Activated naive CD8-positive, alpha-beta T cell treated with anti-CD3 and anti-CD28 coated beads for 36 hours (primary cell): ENCODE data around the gene PSMD12. TPM values are rescaled to one million over a fixed set of nuclear protein-coding genes. Genes with fewer than 3 reads are reported as not detected.
"Not testable (repeated sequence)": the region's sequence is repeated elsewhere in the genome, so short reads cannot be mapped to it uniquely, and the experiment has no call there.

Source experiments
- DNase-seq: peaks from one replicate; pipeline ENCODE4 v3.0.0; 2021
- H3K27ac Mint-ChIP-seq: one replicate; pipeline ENCODE4 v1.8.0; 2022; ENCODE audit warnings: mild to moderate bottlenecking, moderate library complexity, mixed read lengths
- H3K27me3 Mint-ChIP-seq: one replicate; pipeline ENCODE4 v1.8.0; 2022; ENCODE audit warnings: mild to moderate bottlenecking, mixed read lengths
- H3K36me3 Mint-ChIP-seq: one replicate; pipeline ENCODE4 v1.8.0; 2021; ENCODE audit warnings: mild to moderate bottlenecking, mixed read lengths
- H3K4me1 Mint-ChIP-seq: one replicate; pipeline ENCODE4 v1.8.0; 2021; ENCODE audit warnings: mixed read lengths
- H3K4me3 Mint-ChIP-seq: one replicate; pipeline ENCODE4 v1.8.0; 2022; ENCODE audit warnings: mild to moderate bottlenecking, moderate library complexity, mixed read lengths
- H3K9me3 Mint-ChIP-seq: one replicate; pipeline ENCODE4 v1.8.0; 2022; ENCODE audit warnings: mixed read lengths
- total RNA-seq, 2 experiments: library from RNA; stranded (reverse); gene quantifications; one replicate each; pipeline ENCODE4 v1.2.3, GENCODE V29; 2021

The PSMD12 gene
- total RNA-seq, 2 experiments from 2014 or later: 105 to 110 TPM

DNA sequence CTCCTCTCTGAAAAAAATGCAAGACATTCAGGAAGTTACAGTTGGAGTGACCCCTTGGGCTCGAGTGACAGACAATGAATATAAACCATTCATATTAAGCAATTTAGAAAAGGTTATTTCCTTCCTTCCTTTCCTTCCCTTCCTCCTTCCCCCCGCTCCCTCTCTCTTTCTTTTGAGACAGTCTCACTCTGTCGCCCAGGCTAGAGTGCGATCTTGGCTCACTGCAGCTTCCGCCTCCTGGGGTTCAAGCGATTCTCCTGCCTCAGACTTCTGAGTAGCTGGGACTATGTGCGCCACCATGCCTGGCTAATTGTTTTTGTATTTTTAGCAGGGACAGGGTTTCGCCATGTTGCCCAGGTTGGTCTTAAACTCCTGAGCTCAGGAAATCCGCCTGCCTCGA is 13.2 kb downstream of the PSMD12 start:
- H3K27ac Mint-ChIP-seq: no peak overlapping the region
- no peak for DNase-seq
- H3K4me1 Mint-ChIP-seq: peaks cover 13% of the 10 kb centered on the region
- no peaks in the 10 kb centered on the region for H3K9me3 Mint-ChIP-seq
- no peaks in the 10 kb centered on the region for H3K27me3 Mint-ChIP-seq
- peaks cover 45% of the 10 kb centered on the region for H3K36me3 Mint-ChIP-seq
- H3K4me3 Mint-ChIP-seq: no peak overlapping the region

- H3K4me3 Mint-ChIP-seq: no peak overlapping the region
- no peaks in the 10 kb centered on the region for H3K9me3 Mint-ChIP-seq
- peaks cover 36% of the 10 kb centered on the region for H3K36me3 Mint-ChIP-seq
- H3K4me1 Mint-ChIP-seq: peaks cover 2% of the 10 kb centered on the region
- no peaks in the 10 kb centered on the region for H3K27me3 Mint-ChIP-seq
- DNase-seq: no peak
- H3K27ac Mint-ChIP-seq: no peak overlapping the region
Measured at GRCh38 chr17:67349420-67349819, 17.0 kb downstream of the PSMD12 start.

DNA sequence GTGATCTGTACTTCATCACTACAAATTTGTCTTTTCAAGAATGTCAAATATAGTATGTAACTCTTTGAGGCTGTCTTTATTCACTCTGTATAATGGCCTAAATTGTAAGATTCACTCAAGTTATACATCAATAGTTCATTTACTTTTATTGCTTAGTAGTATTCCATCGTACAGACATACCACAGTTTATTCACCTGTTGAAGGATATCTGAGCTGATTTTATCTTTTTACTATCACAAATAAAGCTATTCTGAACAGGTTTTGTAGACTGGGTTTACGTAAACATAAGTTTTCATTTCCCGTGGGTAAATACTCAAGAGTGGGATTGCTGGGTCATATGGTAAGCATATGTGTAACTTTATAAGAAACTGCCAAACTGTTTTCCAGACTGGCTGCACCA is 18.6 kb downstream of the PSMD12 start:
- no peak for DNase-seq
- H3K4me3 Mint-ChIP-seq: no peak overlapping the region
- H3K36me3 Mint-ChIP-seq: peaks cover 30% of the 10 kb centered on the region
- H3K4me1 Mint-ChIP-seq: peaks cover 2% of the 10 kb centered on the region
- H3K9me3 Mint-ChIP-seq: no peaks in the 10 kb centered on the region
- no peak overlapping the region for H3K27ac Mint-ChIP-seq
- no peaks in the 10 kb centered on the region for H3K27me3 Mint-ChIP-seq

DNA sequence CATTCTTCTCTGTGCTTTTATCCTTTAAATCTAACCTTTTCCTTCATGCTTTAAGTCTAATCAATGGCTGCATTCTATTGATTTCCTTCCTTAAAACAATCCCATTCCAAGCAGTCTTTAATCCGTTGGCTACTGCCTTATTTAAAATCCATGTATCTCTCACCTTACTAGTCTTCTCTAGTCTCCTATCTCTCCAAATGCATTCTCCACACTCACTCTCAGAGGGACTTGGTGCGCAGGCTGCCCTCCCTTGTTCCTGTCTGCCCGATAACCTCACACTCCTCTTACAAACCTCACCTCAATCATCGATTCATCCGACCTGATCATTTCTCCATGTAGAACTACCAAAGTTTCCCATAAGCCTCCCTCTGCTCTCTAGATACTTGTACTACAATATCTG is 23.1 kb downstream of the PSMD12 start:
- Mint-ChIP-seq H3K27ac (peak overlapping the region; percentile 7), H3K36me3 (peaks cover 33% of the 10 kb centered on the region), H3K27me3 (no peaks in the 10 kb centered on the region), H3K4me1 (no peaks in the 10 kb centered on the region), H3K9me3 (no peaks in the 10 kb centered on the region), H3K4me3 (no peak overlapping the region)
- DNase-seq: no peak

DNA sequence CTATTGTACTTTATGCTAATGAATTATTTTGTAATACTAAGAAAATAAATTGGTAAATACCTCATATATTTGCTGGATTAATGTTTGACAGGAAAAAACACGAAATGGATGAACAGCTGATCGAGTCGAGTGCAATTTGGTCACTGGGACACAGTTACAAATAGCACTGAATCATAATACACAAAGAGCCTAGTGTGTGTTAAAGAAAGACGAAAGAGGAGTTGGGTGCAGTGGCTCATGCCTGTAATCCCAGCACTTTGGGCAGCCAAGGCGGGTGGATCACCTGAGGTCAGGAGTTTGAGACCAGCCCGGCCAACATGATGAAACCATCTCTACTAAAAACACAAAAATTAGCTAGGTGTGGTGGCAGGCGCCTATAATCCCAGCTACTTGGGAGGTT is 28.0 kb downstream of the PSMD12 start:
- not testable (repeated sequence) for H3K9me3 Mint-ChIP-seq, H3K27me3 Mint-ChIP-seq, H3K4me3 Mint-ChIP-seq, DNase-seq, H3K27ac Mint-ChIP-seq, H3K4me1 Mint-ChIP-seq
- H3K36me3 Mint-ChIP-seq: peaks cover 34% of the 10 kb centered on the region

- Mint-ChIP-seq H3K27me3 (no peaks in the 10 kb centered on the region), H3K4me3 (no peak overlapping the region), H3K9me3 (peaks cover 1% of the 10 kb centered on the region), H3K27ac (no peak overlapping the region), H3K36me3 (peaks cover 25% of the 10 kb centered on the region), H3K4me1 (no peaks in the 10 kb centered on the region)
- no peak for DNase-seq
Measured at GRCh38 chr17:67336859-67337258, 29.5 kb downstream of the PSMD12 start.

DNA sequence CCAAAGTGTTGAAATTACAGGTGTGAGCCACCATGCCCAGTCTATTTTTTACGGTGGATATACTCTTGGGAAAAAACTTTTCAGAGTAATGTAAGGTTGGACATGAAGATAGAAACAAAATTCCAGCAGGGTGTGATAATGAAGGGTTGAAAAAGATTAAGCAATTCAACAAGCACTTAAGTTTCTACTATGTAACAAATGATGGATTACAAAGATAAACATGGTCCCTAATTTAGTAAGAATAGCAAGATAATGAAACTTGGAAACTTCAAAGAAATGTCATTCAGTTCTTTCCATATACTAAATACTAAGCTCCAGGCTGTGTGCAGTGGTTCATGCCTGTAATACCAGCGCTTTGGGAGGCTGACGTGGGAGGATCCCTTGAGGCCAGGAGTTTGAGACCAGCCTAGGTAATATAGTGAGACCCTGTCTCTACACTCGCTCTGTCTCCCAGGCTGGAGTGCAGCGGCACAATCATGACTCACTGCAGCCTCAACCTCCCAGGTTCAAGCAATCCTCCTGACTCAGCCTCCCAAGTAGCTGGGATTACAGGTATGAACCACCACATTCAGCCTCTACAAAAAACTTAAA is 31.0 kb downstream of the PSMD12 start:
- Mint-ChIP-seq H3K27ac (no peak overlapping the region), H3K4me1 (no peaks in the 10 kb centered on the region), H3K36me3 (peaks cover 15% of the 10 kb centered on the region), H3K27me3 (no peaks in the 10 kb centered on the region), H3K4me3 (no peak overlapping the region), H3K9me3 (peaks cover 1% of the 10 kb centered on the region)
- DNase-seq: no peak

- not testable (repeated sequence) for H3K9me3 Mint-ChIP-seq, H3K27me3 Mint-ChIP-seq, H3K36me3 Mint-ChIP-seq
Measured at GRCh38 chr17:67332162-67332508, 34.2 kb downstream of the PSMD12 start.

DNA sequence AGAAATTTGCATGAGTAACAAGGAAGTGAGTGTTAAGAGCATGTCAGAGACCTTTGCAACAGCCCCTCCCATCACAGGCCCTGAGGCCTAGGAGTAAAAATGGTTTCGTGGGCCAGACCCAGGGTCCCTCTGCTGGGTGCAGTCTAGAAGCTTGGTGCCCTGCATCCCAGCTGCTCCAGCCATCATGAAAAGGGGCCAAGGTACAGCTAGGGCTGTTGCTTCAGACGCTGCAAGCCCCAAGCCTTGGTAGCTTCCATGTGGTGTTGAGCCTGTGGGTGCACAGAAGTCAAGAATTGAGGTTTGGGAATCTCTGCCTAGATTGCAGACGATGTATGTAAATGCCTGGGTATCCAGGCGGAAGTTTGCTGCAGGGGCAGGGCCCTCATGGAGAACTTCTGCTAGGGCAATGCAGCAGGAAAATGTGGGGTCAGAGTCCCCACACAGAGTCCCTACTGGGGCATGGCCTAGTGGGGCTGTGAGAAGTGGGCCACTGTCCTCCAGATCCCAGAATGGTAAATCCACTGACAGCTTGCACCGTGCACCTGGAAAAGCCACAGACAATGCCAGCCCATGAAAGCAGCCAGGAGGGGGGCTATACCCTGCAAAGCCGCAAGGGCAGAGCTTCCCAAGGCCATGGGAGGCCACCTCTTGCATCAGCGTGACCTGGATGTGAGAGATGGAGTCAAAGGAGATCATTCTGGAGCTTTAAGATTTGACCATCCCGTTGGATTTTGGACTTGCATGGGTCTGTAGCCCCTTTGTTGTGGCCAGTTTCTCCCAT is 34.8 kb downstream of the PSMD12 start:
- DNase-seq, H3K4me1 Mint-ChIP-seq, H3K36me3 Mint-ChIP-seq, H3K9me3 Mint-ChIP-seq, H3K27ac Mint-ChIP-seq, H3K27me3 Mint-ChIP-seq, H3K4me3 Mint-ChIP-seq: not testable (repeated sequence)

More at GRCh38 chr17:67332162-67332508, 34.2 kb downstream of the PSMD12 start:
- DNase-seq, H3K27ac Mint-ChIP-seq, H3K4me1 Mint-ChIP-seq, H3K4me3 Mint-ChIP-seq: not testable (repeated sequence)

- H3K27me3 Mint-ChIP-seq: no peaks in the 10 kb centered on the region
- DNase-seq: no peak
- no peak overlapping the region for H3K4me3 Mint-ChIP-seq
Measured at GRCh38 chr17:67328026-67328425, 38.4 kb downstream of the PSMD12 start.

GRCh38 chr17:67326959-67327745 is 39.2 kb downstream of the PSMD12 start:
- not testable (repeated sequence) for H3K27ac Mint-ChIP-seq, H3K36me3 Mint-ChIP-seq, DNase-seq, H3K9me3 Mint-ChIP-seq, H3K27me3 Mint-ChIP-seq, H3K4me3 Mint-ChIP-seq, H3K4me1 Mint-ChIP-seq

More at GRCh38 chr17:67328026-67328425, 38.4 kb downstream of the PSMD12 start:
- H3K9me3 Mint-ChIP-seq: no peaks in the 10 kb centered on the region
- H3K4me1 Mint-ChIP-seq: no peaks in the 10 kb centered on the region
- H3K27ac Mint-ChIP-seq: no peak overlapping the region
- no peaks in the 10 kb centered on the region for H3K36me3 Mint-ChIP-seq

GRCh38 chr17:67326440-67326839 is 39.9 kb downstream of the PSMD12 start:
- no peaks in the 10 kb centered on the region for H3K36me3 Mint-ChIP-seq
- no peaks in the 10 kb centered on the region for H3K27me3 Mint-ChIP-seq
- H3K4me1 Mint-ChIP-seq: no peaks in the 10 kb centered on the region
- H3K4me3 Mint-ChIP-seq: no peak overlapping the region
- no peak for DNase-seq
- H3K9me3 Mint-ChIP-seq: no peaks in the 10 kb centered on the region
- H3K27ac Mint-ChIP-seq: no peak overlapping the region

DNA sequence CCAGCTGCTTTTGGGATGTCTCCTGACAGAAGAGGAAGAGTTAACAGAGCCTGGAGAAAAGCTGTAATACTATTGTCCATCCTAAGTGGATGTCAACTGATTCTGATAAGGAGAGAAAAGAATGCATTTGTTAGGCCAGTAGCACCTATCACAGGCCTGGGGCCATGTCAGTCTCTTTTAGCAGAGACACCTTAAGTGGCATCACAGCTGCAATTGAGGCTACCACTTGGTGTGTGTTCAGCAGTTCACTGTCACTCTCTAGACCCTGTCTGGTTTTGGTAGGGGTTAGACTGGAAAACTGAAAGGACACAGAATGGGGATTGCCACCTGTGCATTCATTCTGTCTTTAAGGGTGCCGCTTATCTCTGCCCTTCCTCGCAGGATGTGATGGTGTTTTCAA is 42.0 kb downstream of the PSMD12 start:
- H3K4me3 Mint-ChIP-seq: no peak overlapping the region
- H3K9me3 Mint-ChIP-seq: no peaks in the 10 kb centered on the region
- H3K27ac Mint-ChIP-seq: no peak overlapping the region
- no peaks in the 10 kb centered on the region for H3K27me3 Mint-ChIP-seq
- H3K4me1 Mint-ChIP-seq: no peaks in the 10 kb centered on the region
- DNase-seq: no peak
- no peaks in the 10 kb centered on the region for H3K36me3 Mint-ChIP-seq

DNA sequence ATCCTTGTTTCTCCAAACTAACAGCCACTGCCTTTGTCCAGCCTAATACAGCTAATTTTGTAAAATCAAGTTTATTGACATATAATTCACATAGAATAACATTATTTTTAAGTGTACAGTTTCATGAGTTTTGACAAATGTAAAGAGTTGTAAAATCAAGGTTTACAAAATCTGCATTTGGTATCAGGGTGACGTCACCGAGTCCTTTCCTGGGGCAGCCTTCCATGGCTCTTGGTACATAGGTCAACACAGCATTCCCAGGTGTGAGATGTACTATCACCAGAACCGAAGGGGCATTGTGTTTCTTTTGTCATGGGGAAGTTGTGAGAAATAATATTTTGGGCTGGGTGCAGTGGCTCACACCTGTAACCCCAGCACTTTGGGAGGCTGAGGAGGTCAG is 42.9 kb downstream of the PSMD12 start:
- H3K27me3 Mint-ChIP-seq: no peaks in the 10 kb centered on the region
- no peak overlapping the region for H3K4me3 Mint-ChIP-seq
- H3K27ac Mint-ChIP-seq: no peak overlapping the region
- H3K36me3 Mint-ChIP-seq: no peaks in the 10 kb centered on the region
- no peaks in the 10 kb centered on the region for H3K4me1 Mint-ChIP-seq
- no peak for DNase-seq
- no peaks in the 10 kb centered on the region for H3K9me3 Mint-ChIP-seq

DNA sequence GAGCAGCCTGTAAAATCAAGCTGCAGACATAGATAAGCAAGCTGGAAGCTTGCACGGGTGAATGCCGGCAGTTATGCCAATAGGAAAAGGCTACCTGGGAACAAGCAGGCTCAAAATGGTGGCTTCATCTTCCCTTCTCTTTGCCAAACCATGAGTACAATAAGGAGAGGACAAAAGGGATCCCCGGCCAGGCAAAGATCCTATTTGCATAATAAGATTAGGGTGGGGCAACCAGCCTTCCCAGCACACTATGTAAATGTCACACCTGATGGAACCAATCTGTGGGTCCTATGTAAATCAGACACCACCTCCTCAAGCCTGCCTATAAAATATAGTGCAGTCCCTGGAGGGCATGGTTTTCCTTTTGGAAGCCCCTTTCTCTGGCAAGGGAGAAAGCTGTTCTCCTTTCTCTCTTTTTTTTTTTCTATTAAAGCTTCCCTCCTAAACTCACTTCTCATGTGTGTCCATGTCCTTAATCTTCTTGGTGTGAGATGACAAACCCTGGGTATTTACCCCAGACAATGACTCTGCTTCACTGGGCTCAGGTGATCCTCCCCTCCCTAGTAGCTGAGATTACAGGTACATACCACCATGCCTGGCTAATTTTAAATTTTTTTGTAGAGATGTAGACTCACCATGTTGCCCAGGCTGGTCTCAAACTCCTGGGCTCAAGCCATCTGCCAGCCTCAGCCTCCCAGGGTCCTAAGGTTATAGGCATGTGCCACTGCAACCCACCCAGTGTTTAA is 44.2 kb downstream of the PSMD12 start:
- DNase-seq: no peak
- Mint-ChIP-seq H3K9me3 (no peaks in the 10 kb centered on the region), H3K4me1 (no peaks in the 10 kb centered on the region), H3K36me3 (no peaks in the 10 kb centered on the region), H3K27ac (no peak overlapping the region), H3K27me3 (no peaks in the 10 kb centered on the region), H3K4me3 (no peak overlapping the region)
